Tibial nerve (tissue), 4 donors: Measurements from ENCODE around the gene PRMT5. TPM values are rescaled to one million over a fixed set of nuclear protein-coding genes. Genes with fewer than 3 reads are reported as not detected.
A peak's percentile ranks its signal among the peaks of the same experiment; 100 is the strongest.
"Not testable (repeated sequence)": the region's sequence is repeated elsewhere in the genome, so short reads cannot be mapped to it uniquely, and the experiment has no call there.

Experiments
- DNase-seq, 2 donors: peaks; one replicate each; pipeline ENCODE4 v3.0.0-alpha.2; 2019; ENCODE audit warnings: low spot score in 2 of 2
- H3K27ac ChIP-seq, 4 donors: fragments of 200-600 bp; sonication (generic) in 3 of 4; one replicate each; pipeline ENCODE4 v1.5.1; 2017 to 2019; ENCODE audit warnings: mild to moderate bottlenecking in 1 of 4
- H3K27me3 ChIP-seq, 2 donors: fragments of 200-600 bp; sonication (generic) in 1 of 2; one replicate each; pipeline versions ENCODE4 v1.5.1 to v1.6.0; 2017 to 2019
- H3K36me3 ChIP-seq, 3 donors: fragments of 200-600 bp; sonication (generic); one replicate each; pipeline ENCODE4 v1.5.1; 2018 to 2019
- H3K4me1 ChIP-seq, 4 donors: fragments of 200-600 bp; sonication (generic) in 3 of 4; one replicate each; pipeline ENCODE4 v1.5.1; 2017 to 2019
- H3K4me3 ChIP-seq, 4 donors: fragments of 200-600 bp; sonication (generic) in 3 of 4; one replicate each; pipeline ENCODE4 v1.5.1; 2017 to 2019; ENCODE audit warnings: mild to moderate bottlenecking in 1 of 4, moderate library complexity in 1 of 4
- H3K9me3 ChIP-seq, 4 donors: fragments of 200-600 bp; sonication (generic) in 3 of 4; one replicate each; pipeline ENCODE4 v1.5.1; 2017 to 2019
- EP300 ChIP-seq, 2 donors: sonication (generic); formaldehyde crosslinking; IDR thresholded peaks; one replicate each; pipeline ENCODE4 v1.6.1; 2017; ENCODE audit warnings: antibody characterized with exemption in 2 of 2, mild to moderate bottlenecking in 1 of 2
- POLR2A ChIP-seq, 2 donors: fragments of 450-650 bp; IDR thresholded peaks; one replicate each; pipeline ENCODE4 v1.6.1; 2017; ENCODE audit warnings: antibody characterized with exemption in 2 of 2, mild to moderate bottlenecking in 2 of 2, moderate library complexity in 2 of 2
- WGBS, 2 donors: methylation state at CpG; one replicate each; pipeline ENCODE4 v1.1.5; 2018; 5-methylcytosine and 5-hydroxymethylcytosine counted together
- total RNA-seq, 4 donors: library from RNA; depleted of rRNA; stranded (reverse); fragments of >200 nt; gene quantifications; one replicate each; pipeline ENCODE4 v1.1.0, GENCODE V29; 2016
- TF ChIP-seq, protein P1 (sequence below), 5 experiments: fragments of 200-600 bp in 3 of 5; fragments of 450-650 bp in 2 of 5; sonication (generic) in 3 of 5; IDR thresholded peaks; one replicate each; pipeline ENCODE4 v1.5.1; 2016 to 2019; ENCODE audit warnings: antibody characterized with exemption in 5 of 5, mild to moderate bottlenecking in 3 of 5, moderate library complexity in 2 of 5

PRMT5 gene
- total RNA-seq, 4 donors from 2014 or later = 60.6 to 82.5 (median 76.8) TPM

DNA sequence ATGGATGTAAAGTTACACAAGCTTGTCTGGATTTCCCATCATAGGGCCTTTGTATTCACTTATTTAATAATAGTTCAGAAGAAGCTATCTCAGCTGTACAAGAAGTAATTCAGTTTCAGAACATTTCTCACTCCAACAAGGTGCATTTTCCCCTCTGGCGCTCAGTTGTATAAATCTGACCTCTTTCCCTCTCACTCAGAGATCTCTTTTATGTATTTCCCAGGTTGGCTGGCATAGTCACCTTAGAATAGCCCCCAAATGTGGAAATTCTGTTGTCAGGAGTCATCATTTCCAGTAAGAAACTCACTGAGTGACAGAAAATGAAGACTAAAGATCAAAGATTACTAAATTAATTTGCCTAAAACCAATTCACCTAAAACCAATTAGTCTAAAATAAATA is 42.0 kb upstream of the PRMT5 start:
- H3K9me3 ChIP-seq = no peaks in the 10 kb centered on the region
- TF ChIP-seq POLR2A (IDR thresholded peaks at IDR 0.05) (no peak), EP300 (IDR thresholded peaks at IDR 0.05) (no peak)
- TF ChIP-seq, protein P1, sequence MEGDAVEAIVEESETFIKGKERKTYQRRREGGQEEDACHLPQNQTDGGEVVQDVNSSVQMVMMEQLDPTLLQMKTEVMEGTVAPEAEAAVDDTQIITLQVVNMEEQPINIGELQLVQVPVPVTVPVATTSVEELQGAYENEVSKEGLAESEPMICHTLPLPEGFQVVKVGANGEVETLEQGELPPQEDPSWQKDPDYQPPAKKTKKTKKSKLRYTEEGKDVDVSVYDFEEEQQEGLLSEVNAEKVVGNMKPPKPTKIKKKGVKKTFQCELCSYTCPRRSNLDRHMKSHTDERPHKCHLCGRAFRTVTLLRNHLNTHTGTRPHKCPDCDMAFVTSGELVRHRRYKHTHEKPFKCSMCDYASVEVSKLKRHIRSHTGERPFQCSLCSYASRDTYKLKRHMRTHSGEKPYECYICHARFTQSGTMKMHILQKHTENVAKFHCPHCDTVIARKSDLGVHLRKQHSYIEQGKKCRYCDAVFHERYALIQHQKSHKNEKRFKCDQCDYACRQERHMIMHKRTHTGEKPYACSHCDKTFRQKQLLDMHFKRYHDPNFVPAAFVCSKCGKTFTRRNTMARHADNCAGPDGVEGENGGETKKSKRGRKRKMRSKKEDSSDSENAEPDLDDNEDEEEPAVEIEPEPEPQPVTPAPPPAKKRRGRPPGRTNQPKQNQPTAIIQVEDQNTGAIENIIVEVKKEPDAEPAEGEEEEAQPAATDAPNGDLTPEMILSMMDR (IDR thresholded peaks at IDR 0.05) = no peak
- WGBS, 2 donors = 96 to 100% methylated on average over 1 of the region's 1 CpG
- DNase-seq = no peak
- H3K4me1 ChIP-seq = peaks cover 0 to 17% (median 0%) of the 10 kb centered on the region in 4 donors
- peaks cover 0 to 50% (median 0%) of the 10 kb centered on the region in 3 donors for H3K36me3 ChIP-seq
- no peak overlapping the region for H3K4me3 ChIP-seq
- H3K27me3 ChIP-seq = no peaks in the 10 kb centered on the region
- H3K27ac ChIP-seq = no peak overlapping the region

DNA sequence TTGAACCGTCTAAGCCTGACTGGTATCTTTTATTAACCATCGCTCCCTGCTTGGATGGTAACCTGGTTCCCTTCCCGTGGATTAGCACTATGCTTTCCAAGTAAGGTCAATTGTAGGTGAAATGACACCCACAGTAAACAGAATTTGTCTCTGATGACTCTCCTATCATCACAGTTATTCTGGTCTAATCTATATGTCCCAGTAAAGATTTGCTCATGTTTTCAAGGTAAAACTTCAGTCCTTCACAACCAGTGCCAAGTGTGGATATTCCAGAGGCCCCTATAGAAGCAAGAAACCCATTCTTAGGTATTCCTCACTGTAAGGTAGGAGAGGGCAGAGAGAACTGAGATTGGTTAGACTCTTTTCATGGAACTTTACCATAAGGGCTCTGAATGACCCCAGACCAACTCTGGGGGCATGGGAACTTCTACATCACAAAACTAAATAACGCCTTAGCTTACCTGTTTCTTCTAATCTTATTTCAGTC is 37.6 kb upstream of the PRMT5 start:
- H3K4me3 ChIP-seq = no peak overlapping the region
- no peaks in the 10 kb centered on the region for H3K9me3 ChIP-seq
- H3K27me3 ChIP-seq = no peaks in the 10 kb centered on the region
- no peak for DNase-seq
- peaks cover 0 to 22% (median 0%) of the 10 kb centered on the region in 3 donors for H3K36me3 ChIP-seq
- TF ChIP-seq, protein P1 (IDR thresholded peaks at IDR 0.05) = no peak
- TF ChIP-seq EP300 (IDR thresholded peaks at IDR 0.05) (no peak), POLR2A (IDR thresholded peaks at IDR 0.05) (no peak)
- H3K4me1 ChIP-seq = no peaks in the 10 kb centered on the region
- no peak overlapping the region for H3K27ac ChIP-seq
- WGBS, 2 donors = 55 to 56% methylated on average over 4 of the region's 4 CpGs

DNA sequence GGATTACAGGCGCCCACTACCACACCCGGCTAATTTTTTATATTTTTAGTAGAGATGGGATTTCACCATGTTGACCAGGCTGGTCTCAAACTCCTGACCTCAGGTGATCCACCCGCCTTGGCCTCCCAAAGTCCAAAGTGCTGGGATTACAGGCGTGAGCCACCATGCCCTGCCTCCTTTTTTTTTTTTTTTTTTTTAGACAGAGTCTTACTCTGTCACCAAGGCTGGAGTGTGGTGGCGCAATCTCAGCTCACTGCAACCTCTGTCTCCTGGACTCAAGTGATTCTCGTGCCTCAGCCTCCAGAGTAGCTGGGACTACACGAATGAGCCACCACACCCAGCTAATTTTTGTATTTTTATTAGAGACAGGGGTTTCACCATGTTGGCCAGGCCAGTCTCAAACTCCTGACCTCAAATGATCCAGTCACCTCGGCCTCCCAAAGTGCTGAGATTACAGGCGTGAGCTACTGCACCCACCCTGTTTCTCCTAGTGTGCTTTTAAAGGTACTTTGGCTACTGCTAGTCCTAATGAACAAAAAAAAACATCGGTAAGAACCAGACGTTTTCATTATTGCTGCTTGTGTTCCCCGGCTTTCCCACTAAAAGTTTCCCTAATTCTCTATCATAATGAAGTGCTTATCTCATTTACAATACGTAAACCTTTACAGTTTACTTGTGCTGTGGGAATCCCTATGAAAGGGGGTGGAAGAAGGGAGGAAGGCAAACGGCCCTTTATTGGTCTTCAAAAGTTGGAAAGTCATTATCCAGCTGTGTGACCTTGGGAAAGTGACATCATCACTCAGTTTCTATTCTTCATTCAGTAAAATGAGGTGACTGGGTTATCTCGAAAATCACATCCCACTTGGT is 37.0 kb upstream of the PRMT5 start:
- not testable (repeated sequence) for H3K4me3 ChIP-seq, H3K27me3 ChIP-seq, H3K4me1 ChIP-seq, H3K27ac ChIP-seq, DNase-seq, H3K9me3 ChIP-seq
- 57 to 58% methylated on average over 15 of the region's 15 CpGs for WGBS, 2 donors
- H3K36me3 ChIP-seq = peaks cover 0 to 18% (median 0%) of the 10 kb centered on the region in 3 donors

DNA sequence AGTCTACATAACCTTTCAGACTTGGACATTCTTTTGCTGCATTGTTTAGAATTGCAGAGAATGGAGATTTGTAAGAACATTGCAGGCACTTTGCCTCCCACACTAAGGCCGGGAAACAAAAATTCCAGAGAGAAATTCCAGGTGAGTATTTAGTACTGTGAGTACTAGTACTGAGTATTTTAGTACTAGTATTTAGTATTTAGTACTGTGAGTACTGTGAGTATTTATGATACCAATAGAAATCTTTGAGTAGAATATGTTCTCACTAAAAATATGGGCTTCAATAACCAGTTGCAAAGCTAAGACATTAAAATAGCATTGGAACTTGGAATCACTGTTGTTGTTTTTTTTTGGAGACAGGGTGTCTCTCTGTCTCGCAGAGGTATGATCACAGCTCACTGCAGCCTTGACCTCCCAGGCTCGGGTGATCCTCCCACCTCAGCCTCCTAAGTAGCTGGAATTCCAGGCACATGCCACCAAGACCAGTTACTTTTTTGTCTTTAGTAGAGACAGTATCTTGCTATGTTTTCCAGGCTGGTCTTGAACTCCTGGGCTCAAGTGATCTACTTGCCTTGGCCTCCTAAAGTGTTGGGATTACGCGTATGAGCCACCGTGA is 33.0 kb upstream of the PRMT5 start:
- no peak for DNase-seq
- H3K9me3 ChIP-seq = no peaks in the 10 kb centered on the region
- no peak overlapping the region for H3K4me3 ChIP-seq
- TF ChIP-seq, protein P1 (IDR thresholded peaks at IDR 0.05) = no peak
- TF ChIP-seq POLR2A (IDR thresholded peaks at IDR 0.05) = no peak
- no peak for TF ChIP-seq EP300 (IDR thresholded peaks at IDR 0.05)
- H3K36me3 ChIP-seq = no peaks in the 10 kb centered on the region
- 79 to 85% methylated on average over 6 of the region's 6 CpGs for WGBS, 2 donors
- H3K27ac ChIP-seq = no peak overlapping the region
- peaks cover 0 to 6% (median 3%) of the 10 kb centered on the region in 4 donors for H3K4me1 ChIP-seq
- H3K27me3 ChIP-seq = no peaks in the 10 kb centered on the region

DNA sequence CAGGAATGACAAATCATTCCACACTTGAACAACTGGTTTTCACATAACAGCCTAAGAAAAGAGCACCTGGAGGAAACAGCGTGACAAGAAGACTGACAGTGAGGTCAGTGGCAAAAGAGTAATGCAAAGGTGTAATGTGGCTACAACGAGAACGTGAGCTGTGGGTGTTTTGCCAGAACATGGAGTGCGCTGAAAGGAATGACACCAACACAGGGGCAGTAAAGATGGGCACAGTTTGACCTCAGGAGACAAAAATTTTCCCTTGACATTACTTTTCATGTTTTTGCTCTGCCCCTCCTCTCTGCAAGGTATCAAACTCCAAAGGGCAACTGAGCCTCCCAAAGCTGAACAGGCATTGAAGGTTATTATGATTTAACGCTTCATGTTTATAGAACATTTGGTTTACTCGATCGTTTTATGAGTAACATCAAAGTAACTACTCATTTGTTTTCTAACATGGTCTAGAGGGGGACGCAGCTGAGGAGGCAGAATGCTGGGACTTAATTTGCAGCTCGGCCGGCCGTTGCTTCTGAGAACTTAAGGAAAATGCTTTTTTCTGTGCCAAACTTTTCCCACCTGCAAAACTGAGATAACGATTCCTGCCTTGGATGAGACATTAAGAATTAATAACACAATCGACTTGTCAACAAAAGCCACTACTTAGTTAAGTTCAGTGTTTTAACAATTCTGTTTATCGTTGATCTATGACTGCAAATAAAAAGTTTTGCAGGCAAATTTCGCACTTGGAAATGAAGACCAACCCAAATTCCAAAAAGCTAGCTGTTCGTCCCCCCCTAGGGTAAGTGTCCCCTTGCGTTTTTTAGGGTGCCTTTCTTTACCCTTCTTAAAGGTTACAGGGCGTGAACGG is 26.8 kb upstream of the PRMT5 start:
- H3K27ac ChIP-seq = peak overlapping the region; percentile 54 to 99 (median 90)
- WGBS, 2 donors = 15 to 16% methylated on average over 19 of the region's 19 CpGs
- H3K4me3 ChIP-seq = peak overlapping the region; percentile 55 to 81 (median 79)
- peaks cover 0 to 26% (median 4%) of the 10 kb centered on the region in 3 donors for H3K36me3 ChIP-seq
- TF ChIP-seq POLR2A (IDR thresholded peaks at IDR 0.05) = no peak
- TF ChIP-seq EP300 (IDR thresholded peaks at IDR 0.05) = no peak
- TF ChIP-seq, protein P1 (IDR thresholded peaks at IDR 0.05) = no peak
- no peaks in the 10 kb centered on the region for H3K9me3 ChIP-seq
- no peaks in the 10 kb centered on the region for H3K27me3 ChIP-seq
- DNase-seq = no peak
- peaks cover 0 to 20% (median 6%) of the 10 kb centered on the region in 4 donors for H3K4me1 ChIP-seq
